Activated naive CD4-positive, alpha-beta T cell treated with anti-CD3 and anti-CD28 coated beads for 36 hours (primary cell): Measurements from ENCODE around the gene PASK. TPM values are rescaled to one million over a fixed set of nuclear protein-coding genes. Genes with fewer than 3 reads are reported as not detected.

Experiments
- CTCF ChIA-PET: fragments of 350-600 bp; sonication (Branson Sonifier 250); formaldehyde crosslinking; loops from one replicate; lab custom pipeline; 2021; ENCODE audit warnings: antibody characterized with exemption; lab: Charles Lee
- DNase-seq: peaks from one replicate; pipeline ENCODE4 v3.0.0-alpha.2; 2020
- H3K27ac Mint-ChIP-seq: one replicate; pipeline ENCODE4 v1.8.0; 2021; ENCODE audit warnings: mild to moderate bottlenecking, mixed read lengths
- H3K27me3 Mint-ChIP-seq: one replicate; pipeline ENCODE4 v1.8.0; 2021; ENCODE audit warnings: low read depth, mixed read lengths
- H3K36me3 Mint-ChIP-seq: one replicate; pipeline ENCODE4 v1.8.0; 2021; ENCODE audit warnings: low read depth, mixed read lengths
- H3K4me1 Mint-ChIP-seq: one replicate; pipeline ENCODE4 v1.8.0; 2021; ENCODE audit warnings: low read depth, mixed read lengths
- H3K4me3 Mint-ChIP-seq: one replicate; pipeline ENCODE4 v1.8.0; 2021; ENCODE audit warnings: mild to moderate bottlenecking, moderate library complexity, mixed read lengths
- H3K9me3 Mint-ChIP-seq: one replicate; pipeline ENCODE4 v1.8.0; 2021; ENCODE audit warnings: mixed read lengths
- intact Hi-C: fragments of 100-400 bp; cut with micrococcal nuclease; formaldehyde crosslinking; loops from one replicate; pipeline ENCODE4 v1.15.1; 2023
- total RNA-seq, 2 experiments: library from RNA; stranded (reverse); gene quantifications; one replicate each; pipeline ENCODE4 v1.2.3, GENCODE V29; 2021

PASK gene
- total RNA-seq, 2 experiments from 2014 or later, result 71.5 to 72.0 TPM

DNA sequence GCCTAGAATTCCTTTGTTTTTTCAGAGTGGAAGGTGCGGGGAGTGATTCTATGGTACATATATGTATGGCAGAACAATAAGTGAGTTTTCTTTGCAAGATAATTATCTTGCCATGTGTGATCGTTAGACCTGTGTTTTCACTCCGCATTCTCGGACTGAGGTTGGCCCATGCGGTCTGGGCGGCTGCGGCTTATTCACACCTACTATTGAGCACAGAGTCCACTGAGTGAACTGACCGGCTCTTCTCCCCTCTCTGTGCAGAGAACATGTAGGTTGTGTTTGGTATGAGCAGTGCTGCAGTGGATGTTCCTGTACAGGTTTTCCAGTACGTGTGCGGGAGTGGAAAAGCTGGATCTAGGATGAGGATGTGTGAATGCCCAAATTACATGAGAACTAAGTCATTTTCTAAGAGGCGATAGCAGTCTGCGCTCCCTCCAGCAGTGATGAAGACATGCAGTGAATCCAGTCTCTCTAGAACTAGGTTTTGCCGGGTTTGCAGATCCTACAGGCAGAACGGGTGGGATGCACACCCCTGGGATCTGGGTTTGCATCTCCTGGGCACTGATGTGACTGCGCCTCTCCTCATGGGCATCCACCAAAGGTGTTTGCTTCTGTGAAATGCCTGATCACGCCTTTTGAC lies 74.3 kb downstream of the PASK start:
- no peak for DNase-seq
- CTCF ChIA-PET, result no interaction called here
- intact Hi-C loops, result loop anchor here (5.0 to 10.0 kb wide), 2 partner anchors 160 to 522 kb away; no protein-coding TSS in a partner anchor
- Mint-ChIP-seq H3K27me3 (no peaks in the 10 kb centered on the region), H3K4me3 (no peak overlapping the region), H3K9me3 (no peaks in the 10 kb centered on the region), H3K36me3 (peaks cover 2% of the 10 kb centered on the region), H3K4me1 (peaks cover 5% of the 10 kb centered on the region), H3K27ac (no peak overlapping the region)

DNA sequence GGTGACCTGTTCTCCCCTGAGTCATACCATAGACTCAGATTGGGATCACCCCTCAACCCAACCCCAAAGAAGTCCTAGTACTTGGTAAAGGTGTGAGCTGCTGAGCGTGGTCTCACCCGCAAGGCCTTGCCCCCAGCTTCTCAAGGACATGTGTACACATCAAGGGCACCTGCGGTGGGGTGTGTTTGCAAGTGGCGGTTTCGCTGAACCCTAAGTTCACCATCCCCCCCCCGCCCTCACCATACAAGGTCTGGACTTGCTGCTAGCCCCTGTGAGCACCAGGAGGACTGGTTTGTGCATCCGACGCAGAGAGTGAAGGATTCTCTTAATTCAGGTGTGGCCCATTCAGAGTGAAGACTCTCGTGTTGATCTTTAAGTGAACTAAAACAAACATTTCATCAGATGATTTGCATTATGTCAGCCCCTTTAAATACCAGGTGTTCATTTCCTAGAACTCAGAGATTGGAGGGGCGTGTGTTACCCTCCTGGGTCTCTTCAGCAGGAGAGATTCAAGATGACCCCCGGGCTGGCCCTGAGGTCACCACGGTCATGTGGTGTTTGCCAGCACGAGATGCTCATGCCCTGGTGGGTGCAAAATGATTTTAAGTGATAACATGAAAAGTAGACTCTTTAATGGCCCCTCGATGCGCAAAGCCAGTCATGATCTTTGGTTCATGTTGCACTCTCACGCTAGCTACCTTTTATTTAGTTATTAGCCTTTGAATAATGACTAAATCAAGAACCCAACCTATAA lies 75.0 kb downstream of the PASK start:
- H3K36me3 Mint-ChIP-seq, result peaks cover 2% of the 10 kb centered on the region

DNA sequence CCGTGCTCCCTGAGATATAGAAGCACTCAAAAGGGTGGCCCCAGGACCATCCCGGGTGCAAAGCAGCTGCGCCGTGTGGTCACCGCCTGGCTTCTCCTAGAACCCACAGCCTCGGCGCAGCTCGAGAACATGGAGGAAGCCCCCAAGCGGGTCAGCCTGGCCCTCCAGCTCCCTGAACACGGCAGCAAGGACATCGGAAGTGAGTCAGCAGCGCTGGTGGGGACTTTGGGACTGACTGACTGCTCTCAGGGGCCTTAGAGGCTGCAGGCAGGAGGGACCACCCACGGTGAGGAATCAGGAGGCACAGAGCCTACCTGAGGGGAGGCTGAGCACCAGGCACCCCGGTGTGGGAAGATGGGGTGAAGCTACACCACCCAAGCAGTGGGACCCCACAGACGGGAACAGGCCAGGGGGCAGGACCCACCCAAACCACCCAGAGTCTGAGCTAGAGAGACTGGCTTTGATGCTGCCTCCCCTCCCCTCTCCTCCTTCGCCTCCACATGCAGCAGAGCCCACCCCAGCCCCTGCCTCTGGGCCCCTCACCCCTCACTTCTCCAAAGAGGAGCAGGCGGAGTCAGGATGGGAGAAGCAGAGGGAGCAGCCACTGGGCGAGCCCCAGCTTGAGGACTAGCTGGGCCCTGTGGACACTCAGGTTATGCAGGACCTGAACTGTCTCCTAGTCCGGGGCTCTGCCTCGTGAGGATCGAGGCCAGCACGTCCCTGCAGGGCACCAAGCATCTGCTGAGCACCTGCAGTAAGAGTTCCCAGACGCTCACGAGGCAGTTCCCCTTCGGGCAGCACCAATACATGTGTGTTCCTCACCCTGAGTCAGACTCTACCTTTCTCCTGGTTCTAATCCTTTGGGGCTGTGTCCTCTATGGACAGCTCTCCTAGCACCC lies 75.9 kb downstream of the PASK start:
- intact Hi-C loops, result loop anchor here (10.0 kb wide), 1 partner anchor 159 kb away; no protein-coding TSS in a partner anchor
- Mint-ChIP-seq H3K4me3 (no peak overlapping the region), H3K4me1 (peaks cover 5% of the 10 kb centered on the region), H3K27ac (no peak overlapping the region), H3K9me3 (no peaks in the 10 kb centered on the region), H3K27me3 (no peaks in the 10 kb centered on the region), H3K36me3 (peaks cover 2% of the 10 kb centered on the region)
- DNase-seq, result no peak
- CTCF ChIA-PET, result no interaction called here

More for the DNA sequence above, 75.0 kb downstream of the PASK start:
- H3K4me1 Mint-ChIP-seq, result peaks cover 5% of the 10 kb centered on the region
- no peaks in the 10 kb centered on the region for H3K9me3 Mint-ChIP-seq
- no peak overlapping the region for H3K4me3 Mint-ChIP-seq
- H3K27me3 Mint-ChIP-seq, result no peaks in the 10 kb centered on the region
- CTCF ChIA-PET, result no interaction called here
- H3K27ac Mint-ChIP-seq, result no peak overlapping the region
- intact Hi-C loops, result loop anchor here (10.0 kb wide), 1 partner anchor 159 kb away; no protein-coding TSS in a partner anchor
- DNase-seq, result no peak

DNA sequence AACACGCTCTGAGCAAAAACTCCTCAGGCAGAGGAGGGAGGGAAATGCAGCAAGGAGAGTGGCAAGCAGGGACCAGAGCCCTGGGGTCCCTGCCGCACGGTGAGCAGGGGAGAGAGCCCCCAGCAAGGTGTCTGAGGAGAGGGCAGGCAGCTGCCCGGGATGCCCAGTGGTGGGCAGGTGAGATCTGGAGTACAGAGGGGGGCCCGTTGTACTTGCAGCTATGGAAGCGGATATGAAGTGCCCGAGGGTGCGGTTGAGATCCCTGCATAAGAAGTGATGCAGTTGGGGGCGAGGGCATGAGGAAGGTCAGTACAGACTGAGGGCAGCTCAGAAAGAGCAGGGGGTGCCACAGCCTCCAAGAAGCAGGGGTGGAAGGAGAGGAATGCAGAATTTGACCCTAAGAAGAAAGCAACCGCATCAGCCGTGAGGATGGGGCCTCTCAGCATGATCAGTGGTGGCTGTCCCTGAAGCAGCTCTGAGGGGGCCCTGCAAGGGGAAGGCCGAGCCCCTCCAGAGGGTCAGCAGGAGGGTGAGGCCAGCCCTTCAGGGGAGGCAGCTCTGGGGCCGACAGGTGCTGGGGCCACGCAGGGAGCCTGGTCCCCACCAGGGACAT lies 76.6 kb downstream of the PASK start:
- peaks cover 2% of the 10 kb centered on the region for H3K36me3 Mint-ChIP-seq

DNA sequence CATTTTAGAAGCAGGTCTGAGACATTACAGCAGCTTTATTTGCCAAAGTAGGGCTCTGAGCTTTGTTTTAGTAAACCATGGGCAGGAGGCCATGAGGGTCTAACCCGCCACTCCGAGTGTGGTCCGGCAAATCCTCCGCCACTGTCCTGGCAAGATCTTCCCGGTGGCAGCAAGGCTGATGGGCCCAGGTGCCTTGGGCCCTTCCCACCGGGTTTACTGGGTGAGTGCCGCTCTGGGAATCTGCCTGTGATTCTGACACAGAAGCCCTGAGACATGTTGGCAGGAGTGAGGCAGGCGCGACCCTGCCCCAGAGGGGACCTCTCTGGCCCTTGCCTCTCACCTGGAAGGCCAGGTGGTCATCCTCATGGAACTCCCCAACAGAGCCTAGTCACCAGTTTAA lies 77.1 kb downstream of the PASK start:
- DNase-seq, result no peak
- CTCF ChIA-PET, result no interaction called here
- Mint-ChIP-seq H3K36me3 (peaks cover 2% of the 10 kb centered on the region), H3K27me3 (no peaks in the 10 kb centered on the region), H3K27ac (no peak overlapping the region), H3K4me1 (no peaks in the 10 kb centered on the region), H3K9me3 (no peaks in the 10 kb centered on the region), H3K4me3 (no peak overlapping the region)
- intact Hi-C loops, result loop anchor here (10.0 kb wide), 1 partner anchor 157 kb away; no protein-coding TSS in a partner anchor

More for the DNA sequence above, 76.6 kb downstream of the PASK start:
- H3K9me3 Mint-ChIP-seq, result no peaks in the 10 kb centered on the region
- CTCF ChIA-PET, result no interaction called here
- H3K4me3 Mint-ChIP-seq, result no peak overlapping the region
- intact Hi-C loops, result loop anchor here (10.0 kb wide), 1 partner anchor 158 kb away; no protein-coding TSS in a partner anchor
- H3K27ac Mint-ChIP-seq, result no peak overlapping the region
- H3K27me3 Mint-ChIP-seq, result no peaks in the 10 kb centered on the region
- no peak for DNase-seq
- H3K4me1 Mint-ChIP-seq, result peaks cover 4% of the 10 kb centered on the region

DNA sequence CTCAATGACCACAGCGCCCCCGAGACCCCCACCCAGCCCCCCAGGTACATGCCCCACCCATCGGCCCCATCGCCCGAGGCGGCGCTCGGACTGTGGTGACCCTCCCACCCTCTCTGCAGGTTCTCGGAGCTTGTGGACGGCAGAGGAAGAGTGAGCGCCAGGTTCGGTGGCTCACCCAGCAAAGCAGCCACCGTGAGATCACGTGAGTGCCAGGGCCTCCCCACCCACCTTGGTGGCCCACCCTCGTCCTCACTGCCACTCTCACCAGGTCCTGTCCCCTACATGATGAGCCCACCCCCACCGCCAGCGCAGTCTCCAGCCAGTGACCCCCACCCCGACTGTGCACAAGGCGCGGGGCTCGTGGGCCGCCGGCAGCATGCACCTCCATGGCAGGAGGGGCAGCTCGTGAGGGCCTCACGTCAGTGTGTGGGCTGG lies 77.6 kb downstream of the PASK start:
- Mint-ChIP-seq H3K27me3 (no peaks in the 10 kb centered on the region), H3K27ac (no peak overlapping the region), H3K36me3 (peaks cover 2% of the 10 kb centered on the region), H3K4me1 (no peaks in the 10 kb centered on the region), H3K4me3 (no peak overlapping the region), H3K9me3 (no peaks in the 10 kb centered on the region)
- CTCF ChIA-PET, result no interaction called here
- intact Hi-C loops, result loop anchor here (10.0 kb wide), 1 partner anchor 157 kb away; no protein-coding TSS in a partner anchor
- no peak for DNase-seq

DNA sequence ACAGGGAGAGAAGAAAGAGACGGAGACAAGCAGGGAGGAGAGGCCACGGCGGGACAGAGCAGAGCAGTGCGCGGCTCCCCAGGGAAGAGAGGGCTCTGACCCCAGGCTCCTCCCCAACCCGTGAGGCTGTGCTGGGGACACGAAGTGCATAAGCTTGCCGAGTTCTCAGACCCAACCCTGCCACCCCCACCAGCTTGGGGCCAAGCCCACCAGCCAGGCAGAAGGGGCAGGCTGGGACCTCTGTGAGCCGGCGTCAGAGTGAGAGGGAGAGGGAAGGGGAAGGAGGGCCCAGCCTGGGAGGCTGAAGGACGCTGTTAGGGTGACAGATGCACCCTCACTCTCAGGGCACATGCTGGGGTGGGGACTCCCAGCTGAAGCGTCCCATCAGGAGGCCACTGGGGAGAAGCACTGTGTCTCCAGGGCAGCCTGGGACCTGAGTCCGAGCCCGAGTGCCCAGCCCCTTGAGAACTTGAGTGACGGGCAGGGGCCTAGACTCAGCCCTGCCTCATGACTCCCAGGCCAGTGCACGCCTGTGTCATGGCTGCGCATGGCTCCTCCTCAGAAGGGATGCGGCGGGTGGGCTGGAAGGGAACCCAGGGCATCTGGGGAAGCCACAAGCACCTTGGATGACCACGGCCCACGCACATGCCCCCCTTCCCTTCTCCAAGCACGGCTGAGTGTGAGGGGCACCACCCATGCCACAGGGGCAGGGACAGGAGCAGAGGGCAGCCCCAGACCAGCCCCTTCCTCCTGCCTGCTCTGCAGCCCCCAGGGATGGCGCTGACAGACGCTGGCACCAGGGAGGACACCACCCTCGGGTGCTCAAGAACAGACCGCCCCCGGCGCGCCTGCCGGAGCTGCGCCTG lies 78.2 kb downstream of the PASK start:
- H3K27me3 Mint-ChIP-seq, result no peaks in the 10 kb centered on the region
- intact Hi-C loops, result loop anchor here (10.0 kb wide), 1 partner anchor 156 kb away; no protein-coding TSS in a partner anchor
- no peaks in the 10 kb centered on the region for H3K4me1 Mint-ChIP-seq
- H3K9me3 Mint-ChIP-seq, result no peaks in the 10 kb centered on the region
- CTCF ChIA-PET, result no interaction called here
- H3K4me3 Mint-ChIP-seq, result no peak overlapping the region
- peaks cover 2% of the 10 kb centered on the region for H3K36me3 Mint-ChIP-seq
- H3K27ac Mint-ChIP-seq, result no peak overlapping the region
- DNase-seq, result no peak

DNA sequence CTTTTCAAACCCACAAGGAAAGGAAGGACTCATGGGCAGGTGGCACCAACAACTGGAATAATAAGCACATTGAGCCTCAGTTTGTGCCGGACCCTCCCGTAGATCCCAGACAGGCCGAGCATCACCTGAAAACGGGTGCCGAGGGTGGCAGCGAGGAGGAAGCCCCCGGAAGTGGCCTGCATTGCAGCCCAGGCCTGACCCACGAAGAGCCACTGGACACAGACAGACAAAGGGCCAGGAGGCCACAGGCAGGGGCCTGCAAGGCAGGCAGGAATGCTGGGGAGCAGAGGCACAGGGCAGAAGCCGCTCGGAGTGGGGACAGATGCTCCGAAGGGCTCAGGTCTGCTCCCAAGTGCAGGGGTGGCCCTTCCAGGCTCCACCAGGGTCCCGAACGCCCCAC lies 78.9 kb downstream of the PASK start:
- Mint-ChIP-seq H3K4me3 (no peak overlapping the region), H3K36me3 (no peaks in the 10 kb centered on the region), H3K27ac (no peak overlapping the region), H3K27me3 (no peaks in the 10 kb centered on the region), H3K4me1 (no peaks in the 10 kb centered on the region), H3K9me3 (no peaks in the 10 kb centered on the region)
- intact Hi-C loops, result loop anchor here (10.0 kb wide), 1 partner anchor 156 kb away; no protein-coding TSS in a partner anchor
- CTCF ChIA-PET, result interaction anchor here (1.3 kb wide), 1 partner anchor 8 kb away, joined by 3 read pairs; no protein-coding TSS in a partner anchor
- DNase-seq, result no peak

DNA sequence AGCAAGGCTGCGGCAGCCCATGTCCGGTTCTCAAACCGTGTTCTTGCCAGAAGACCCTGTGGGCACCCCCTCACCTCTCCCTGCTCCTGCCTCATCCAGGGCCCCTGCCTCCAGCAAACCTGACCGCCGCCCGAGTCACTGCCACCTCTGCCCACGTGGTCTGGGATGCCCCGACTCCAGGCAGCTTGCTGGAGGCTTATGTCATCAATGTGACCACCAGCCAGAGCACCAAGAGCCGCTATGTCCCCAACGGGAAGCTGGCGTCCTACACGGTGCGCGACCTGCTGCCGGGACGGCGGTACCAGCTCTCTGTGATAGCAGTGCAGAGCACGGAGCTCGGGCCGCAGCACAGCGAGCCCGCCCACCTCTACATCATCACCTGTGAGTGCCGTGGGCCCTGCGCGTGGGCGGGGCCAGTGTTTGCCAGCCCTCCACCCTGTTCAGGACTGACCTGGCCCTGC lies 79.4 kb downstream of the PASK start:
- H3K9me3 Mint-ChIP-seq, result no peaks in the 10 kb centered on the region
- H3K36me3 Mint-ChIP-seq, result no peaks in the 10 kb centered on the region
- no peak overlapping the region for H3K4me3 Mint-ChIP-seq
- no peak overlapping the region for H3K27ac Mint-ChIP-seq
- DNase-seq, result no peak
- no peaks in the 10 kb centered on the region for H3K4me1 Mint-ChIP-seq
- intact Hi-C loops, result loop anchor here (10.0 kb wide), 1 partner anchor 155 kb away; no protein-coding TSS in a partner anchor
- CTCF ChIA-PET, result interaction anchor here (1.3 kb wide), 1 partner anchor 8 kb away, joined by 3 read pairs; no protein-coding TSS in a partner anchor
- H3K27me3 Mint-ChIP-seq, result no peaks in the 10 kb centered on the region

DNA sequence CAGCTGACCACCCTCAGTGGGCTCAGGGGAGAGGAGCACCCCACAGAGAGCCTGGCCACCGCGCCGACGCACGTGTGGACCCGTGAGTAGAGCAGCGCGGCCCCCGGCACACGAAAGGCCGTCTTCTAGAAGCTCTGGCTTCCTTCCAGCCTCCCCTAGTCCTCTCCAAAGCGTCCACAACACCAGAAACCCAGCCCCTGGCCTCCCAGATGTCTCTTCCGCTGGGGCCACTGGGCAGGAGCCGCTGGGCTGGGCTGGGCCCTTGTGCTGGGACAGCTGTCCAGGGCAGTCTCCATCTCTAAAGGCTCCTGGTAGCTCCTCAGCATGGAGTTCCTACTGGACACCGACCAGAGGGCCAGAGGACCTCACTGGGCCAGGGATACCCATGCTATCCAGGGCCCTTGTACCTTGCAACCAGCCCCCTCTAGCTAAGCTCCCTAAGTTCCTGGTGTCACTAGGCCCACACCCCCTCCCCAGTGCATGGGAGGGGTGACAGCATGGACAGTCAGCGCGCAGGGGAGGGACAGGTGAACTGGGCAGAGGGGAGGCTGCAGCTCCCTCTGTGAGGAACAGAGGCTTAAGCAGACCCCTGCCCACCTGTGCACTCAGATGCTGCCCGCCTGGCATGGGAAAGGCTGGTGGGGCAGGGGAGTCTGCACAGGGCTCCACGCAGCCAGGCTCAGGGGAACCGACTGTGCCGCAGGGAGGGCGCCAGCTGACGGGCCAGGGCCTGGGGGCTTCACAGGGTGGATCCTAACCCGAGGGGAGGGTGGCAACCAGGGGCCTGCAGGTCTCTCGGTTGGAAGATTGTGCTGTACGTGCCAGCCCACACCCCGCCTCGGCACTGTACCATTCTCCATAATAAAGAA lies 80.1 kb downstream of the PASK start:
- H3K4me3 Mint-ChIP-seq, result no peak overlapping the region
- H3K9me3 Mint-ChIP-seq, result no peaks in the 10 kb centered on the region
- no peak for DNase-seq
- H3K27ac Mint-ChIP-seq, result no peak overlapping the region
- intact Hi-C loops, result no loop called here
- H3K27me3 Mint-ChIP-seq, result no peaks in the 10 kb centered on the region
- CTCF ChIA-PET, result interaction anchor here (1.3 kb wide), 1 partner anchor 9 kb away, joined by 3 read pairs; no protein-coding TSS in a partner anchor
- no peaks in the 10 kb centered on the region for H3K36me3 Mint-ChIP-seq
- H3K4me1 Mint-ChIP-seq, result no peaks in the 10 kb centered on the region
